HEK293 (cell line): ENCODE measurements around the gene RPL36.

Experiments used
- CTCF ChIA-PET: fragments of 350-600 bp; formaldehyde crosslinking; extraction: SDS; loops from one replicate; lab custom pipeline; 2021; ENCODE audit warnings: antibody characterized with exemption; lab: Yijun Ruan, JAX
- POLR2A ChIA-PET: fragments of 300-600 bp; formaldehyde crosslinking; extraction: SDS; loops from one replicate; lab custom pipeline; 2020; ENCODE audit warnings: antibody characterized with exemption, inconsistent platforms; lab: Yijun Ruan, JAX
- H3K27ac ChIP-seq: fragments of 200-500 bp; sonication (Bioruptor generic); 2 replicates; pipeline ENCODE4 v1.5.1; 2014; ENCODE audit warnings: low read depth, low read length, control low read depth, inconsistent platforms; ENCODE audit errors: extremely low read depth
- H3K36me3 ChIP-seq, 2 experiments: fragments of 200-500 bp in 1 of 2; sonication (Bioruptor generic) in 1 of 2; 1 replicate in 1 of 2; 2 replicates in 1 of 2; pipeline ENCODE4 v1.5.1; 2014 to 2017; ENCODE audit warnings: inconsistent platforms in 2 of 2, low read length in 2 of 2; ENCODE audit not compliant: control insufficient read depth in 2 of 2, insufficient read depth in 1 of 2
- H3K4me1 ChIP-seq: fragments of 200-500 bp; sonication (Bioruptor generic); 2 replicates; pipeline ENCODE4 v1.5.1; 2014; ENCODE audit warnings: mild to moderate bottlenecking, low read length, inconsistent platforms; ENCODE audit not compliant: control insufficient read depth, insufficient read depth
- H3K4me3 ChIP-seq: 2 replicates; pipeline ENCODE4 v1.5.1; 2011; ENCODE audit warnings: low read depth, mild to moderate bottlenecking, control low read depth, low read length, moderate library complexity
- H3K9me3 ChIP-seq: fragments of 200-500 bp; sonication (Bioruptor generic); 2 replicates; pipeline ENCODE4 v1.5.1; 2014; ENCODE audit warnings: low read depth, low read length, inconsistent platforms; ENCODE audit not compliant: control insufficient read depth, insufficient read depth
- GFI1B ChIP-seq: fragments of 450-650 bp; formaldehyde crosslinking; IDR thresholded peaks from 2 replicates; pipeline ENCODE4 v1.5.1; 2016; ENCODE audit warnings: missing biosample characterization, missing genetic modification characterization
- GLIS2 ChIP-seq: fragments of 450-650 bp; formaldehyde crosslinking; IDR thresholded peaks from 2 replicates; pipeline ENCODE4 v1.5.1; 2016; ENCODE audit warnings: missing biosample characterization, missing genetic modification characterization
- HOXC10 ChIP-seq: sonication (generic); formaldehyde crosslinking; IDR thresholded peaks from 2 replicates; pipeline ENCODE4 v1.8.1; 2023; ENCODE audit warnings: mild to moderate bottlenecking, missing genetic modification reagents
- MZF1 ChIP-seq: fragments of 450-650 bp; formaldehyde crosslinking; IDR thresholded peaks from 2 replicates; pipeline ENCODE4 v1.5.1; 2017; ENCODE audit warnings: missing biosample characterization, missing genetic modification characterization, borderline replicate concordance
- PBX3 ChIP-seq: sonication (generic); formaldehyde crosslinking; IDR thresholded peaks from 2 replicates; pipeline ENCODE4 v1.8.1; 2022; ENCODE audit warnings: mild to moderate bottlenecking, moderate library complexity, missing genetic modification reagents
- RBAK ChIP-seq: fragments of 450-650 bp; formaldehyde crosslinking; IDR thresholded peaks from 2 replicates; pipeline ENCODE4 v1.5.1; 2016; ENCODE audit warnings: missing biosample characterization, missing genetic modification characterization
- ZEB2 ChIP-seq: fragments of 450-650 bp; formaldehyde crosslinking; IDR thresholded peaks from 2 replicates; pipeline ENCODE4 v1.5.1; 2016; ENCODE audit warnings: missing biosample characterization, missing genetic modification characterization
- ZNF138 ChIP-seq: fragments of 450-650 bp; formaldehyde crosslinking; IDR thresholded peaks from 2 replicates; pipeline ENCODE4 v1.5.1; 2016; ENCODE audit warnings: missing biosample characterization, missing genetic modification characterization, borderline replicate concordance
- ZNF169 ChIP-seq: fragments of 450-650 bp; formaldehyde crosslinking; IDR thresholded peaks from 2 replicates; pipeline ENCODE4 v1.5.1; 2016; ENCODE audit warnings: missing biosample characterization, missing genetic modification characterization
- ZNF184 ChIP-seq: fragments of 450-650 bp; IDR thresholded peaks from 2 replicates; pipeline ENCODE4 v1.5.1; 2018; ENCODE audit warnings: missing biosample characterization, mild to moderate bottlenecking, missing genetic modification characterization
- ZNF2 ChIP-seq: fragments of 450-650 bp; formaldehyde crosslinking; IDR thresholded peaks from 2 replicates; pipeline ENCODE4 v1.5.1; 2016; ENCODE audit warnings: missing biosample characterization, missing genetic modification characterization
- ZNF211 ChIP-seq: fragments of 450-650 bp; formaldehyde crosslinking; IDR thresholded peaks from 2 replicates; pipeline ENCODE4 v1.5.1; 2016; ENCODE audit warnings: low read depth, missing biosample characterization, missing genetic modification characterization
- ZNF311 ChIP-seq: fragments of 450-650 bp; formaldehyde crosslinking; IDR thresholded peaks from 2 replicates; pipeline ENCODE4 v1.5.1; 2017; ENCODE audit warnings: missing biosample characterization, missing genetic modification characterization, borderline replicate concordance
- ZNF324 ChIP-seq: fragments of 450-650 bp; formaldehyde crosslinking; IDR thresholded peaks from 2 replicates; pipeline ENCODE4 v1.5.1; 2016; ENCODE audit warnings: missing biosample characterization, missing genetic modification characterization
- ZNF391 ChIP-seq: fragments of 450-650 bp; formaldehyde crosslinking; IDR thresholded peaks from 2 replicates; pipeline ENCODE4 v1.5.1; 2016; ENCODE audit warnings: low read depth, missing biosample characterization, missing genetic modification characterization, borderline replicate concordance
- ZNF433 ChIP-seq: fragments of 450-650 bp; formaldehyde crosslinking; IDR thresholded peaks from 2 replicates; pipeline ENCODE4 v1.5.1; 2016; ENCODE audit warnings: missing biosample characterization, missing genetic modification characterization, low read depth
- ZNF501 ChIP-seq: fragments of 450-650 bp; formaldehyde crosslinking; IDR thresholded peaks from 2 replicates; pipeline ENCODE4 v1.5.1; 2016; ENCODE audit warnings: missing biosample characterization, missing genetic modification characterization
- ZNF510 ChIP-seq: fragments of 450-650 bp; formaldehyde crosslinking; IDR thresholded peaks from 2 replicates; pipeline ENCODE4 v1.5.1; 2018; ENCODE audit warnings: mild to moderate bottlenecking, missing genetic modification characterization, missing biosample characterization; ENCODE audit not compliant: insufficient replicate concordance
- ZNF513 ChIP-seq: fragments of 450-650 bp; IDR thresholded peaks from 2 replicates; pipeline ENCODE4 v1.5.1; 2018; ENCODE audit warnings: missing biosample characterization, missing genetic modification characterization
- ZNF624 ChIP-seq: fragments of 450-650 bp; formaldehyde crosslinking; IDR thresholded peaks from 2 replicates; pipeline ENCODE4 v1.5.1; 2017; ENCODE audit warnings: missing biosample characterization, missing genetic modification characterization
- ZNF664 ChIP-seq: fragments of 450-650 bp; formaldehyde crosslinking; IDR thresholded peaks from 2 replicates; pipeline ENCODE4 v1.5.1; 2016; ENCODE audit warnings: missing biosample characterization, missing genetic modification characterization
- ZNF692 ChIP-seq: fragments of 450-650 bp; formaldehyde crosslinking; IDR thresholded peaks from 2 replicates; pipeline ENCODE4 v1.5.1; 2016; ENCODE audit warnings: missing biosample characterization, missing genetic modification characterization
- ZNF768 ChIP-seq: fragments of 450-650 bp; formaldehyde crosslinking; IDR thresholded peaks from 2 replicates; pipeline ENCODE4 v1.5.1; 2018; ENCODE audit warnings: missing biosample characterization, mild to moderate bottlenecking, missing genetic modification characterization
- ZNF830 ChIP-seq: fragments of 450-650 bp; IDR thresholded peaks from 2 replicates; pipeline ENCODE4 v1.5.0; 2018; ENCODE audit warnings: missing biosample characterization, missing genetic modification characterization, low read depth, mild to moderate bottlenecking, moderate library complexity
- ZNF837 ChIP-seq: fragments of 450-650 bp; formaldehyde crosslinking; IDR thresholded peaks from 2 replicates; pipeline ENCODE4 v1.5.1; 2016; ENCODE audit warnings: missing biosample characterization, missing genetic modification characterization
- TF ChIP-seq, protein P1 (sequence below): fragments of 450-650 bp; formaldehyde crosslinking; optimal IDR thresholded peaks from 2 replicates; pipeline ENCODE3; 2016; ENCODE audit warnings: missing biosample characterization, mild to moderate bottlenecking, missing genetic modification characterization
- TF ChIP-seq, protein P2 (sequence below): fragments of 450-650 bp; formaldehyde crosslinking; IDR thresholded peaks from 2 replicates; pipeline ENCODE4 v1.5.1; 2016; ENCODE audit warnings: missing biosample characterization, missing genetic modification characterization

Gene RPL36

GRCh38 chr19:5719274-5719960, 29.3 kb downstream of the RPL36 start:
- ChIA-PET CTCF (interaction anchor here (0.6 to 1.3 kb wide), 3 partner anchors 22 to 183 kb away, joined by 3 read pairs; no protein-coding TSS in a partner anchor), POLR2A (interaction anchor here (0.5 to 4.1 kb wide), 18 partner anchors 8 to 653 kb away, joined by 3 to 62 read pairs (median 5); partner anchors contain the start of genes ALKBH7, DUS3L, NDUFA11 and RANBP3)
- peak overlapping the region; percentile 68 for H3K4me3 ChIP-seq
- TF ChIP-seq ZNF2 (no peak), GFI1B (tag by site-specific recombination) (no peak), ZNF211 (tag by site-specific recombination) (no peak), GLIS2 (0 out of 2 replicates have a peak, but pooled peaks have one; percentile 25), ZNF184 (no peak), RBAK (no peak), ZNF513 (tag by site-specific recombination) (peak; percentile 37; the same call in 1 of the 2 replicates), ZNF624 (tag by site-specific recombination) (no peak), ZNF664 (tag by site-specific recombination) (no peak), PBX3 (0 out of 2 replicates have a peak, but pooled peaks have one; percentile 7), ZNF768 (tag by site-specific recombination) (0 out of 2 replicates have a peak, but pooled peaks have one; percentile 20)
- H3K9me3 ChIP-seq, result no peaks in the 10 kb centered on the region
- H3K27ac ChIP-seq, result peak overlapping the region; percentile 80
- peaks cover 12% of the 10 kb centered on the region; the same call in 1 of the 2 replicates for H3K4me1 ChIP-seq
- H3K36me3 ChIP-seq, result peaks cover 12 to 15% of the 10 kb centered on the region in 2 experiments; a peak in 2 of 3 replicates

GRCh38 chr19:5719961-5720790, 30.1 kb downstream of the RPL36 start, which contains the start of the genes CATSPERD and LONP1:
TSS of gene CATSPERD (plus strand) at chr19:5720637. CDS start at chr19:5720738, 101 bp downstream.
TSS of gene LONP1 (minus strand) at chr19:5720146. CDS start at chr19:5720132, 14 bp downstream.
- CTCF ChIA-PET, result interaction anchor here (0.6 to 1.2 kb wide), 9 partner anchors 15 to 1185 kb away, joined by 3 to 6 read pairs (median 3); partner anchors contain the start of gene PLIN5
- Histone ChIP-seq H3K27ac (peak within 1 kb of the TSS; percentile 80), H3K4me1 (peaks cover 12% of the 10 kb centered on the region; the same call in 1 of the 2 replicates), H3K4me3 (peak within 1 kb of the TSS; percentile 68), H3K9me3 (no peaks in the 10 kb centered on the region), H3K36me3 (peaks cover 12 to 15% of the 10 kb centered on the region in 2 experiments; a peak in 2 of 3 replicates)
- POLR2A ChIA-PET, result interaction anchor here (0.5 to 4.1 kb wide), 23 partner anchors 9 to 844 kb away, joined by 3 to 62 read pairs (median 5); partner anchors contain the start of genes ALKBH7, DUS3L, RANBP3 and RPL36
- TF ChIP-seq ZEB2 (tag by site-specific recombination), result peak; percentile 80
- no peak for TF ChIP-seq ZNF664 (tag by site-specific recombination)
- no peak for TF ChIP-seq ZNF311 (tag by site-specific recombination)
- TF ChIP-seq ZNF510, result no peak
- TF ChIP-seq ZNF830 (tag by site-specific recombination), result no peak
- TF ChIP-seq ZNF138 (tag by site-specific recombination), result no peak
- no peak for TF ChIP-seq ZNF324
- TF ChIP-seq, protein P1, sequence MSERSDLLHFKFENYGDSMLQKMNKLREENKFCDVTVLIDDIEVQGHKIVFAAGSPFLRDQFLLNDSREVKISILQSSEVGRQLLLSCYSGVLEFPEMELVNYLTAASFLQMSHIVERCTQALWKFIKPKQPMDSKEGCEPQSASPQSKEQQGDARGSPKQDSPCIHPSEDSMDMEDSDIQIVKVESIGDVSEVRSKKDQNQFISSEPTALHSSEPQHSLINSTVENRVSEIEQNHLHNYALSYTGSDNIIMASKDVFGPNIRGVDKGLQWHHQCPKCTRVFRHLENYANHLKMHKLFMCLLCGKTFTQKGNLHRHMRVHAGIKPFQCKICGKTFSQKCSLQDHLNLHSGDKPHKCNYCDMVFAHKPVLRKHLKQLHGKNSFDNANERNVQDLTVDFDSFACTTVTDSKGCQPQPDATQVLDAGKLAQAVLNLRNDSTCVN, result peak; percentile 99
- TF ChIP-seq RBAK, result no peak
- TF ChIP-seq ZNF501 (tag by site-specific recombination), result 0 out of 2 replicates have a peak, but pooled peaks have one; percentile 20
- TF ChIP-seq MZF1 (tag by site-specific recombination), result no peak
- TF ChIP-seq ZNF169, result no peak
- TF ChIP-seq HOXC10 (CRISPR knock-in tag), result no peak
- 0 out of 2 replicates have a peak, but pooled peaks have one; percentile 44 for TF ChIP-seq ZNF692
- TF ChIP-seq ZNF391 (tag by site-specific recombination), result no peak
- TF ChIP-seq ZNF433 (tag by site-specific recombination), result no peak
- TF ChIP-seq, protein P2, sequence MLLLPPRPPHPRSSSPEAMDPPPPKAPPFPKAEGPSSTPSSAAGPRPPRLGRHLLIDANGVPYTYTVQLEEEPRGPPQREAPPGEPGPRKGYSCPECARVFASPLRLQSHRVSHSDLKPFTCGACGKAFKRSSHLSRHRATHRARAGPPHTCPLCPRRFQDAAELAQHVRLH (tag by site-specific recombination), result peak; percentile 97
- TF ChIP-seq ZNF837 (tag by site-specific recombination), result no peak
